ENCODE results near the gene BCAS1. TPM values are rescaled to one million over a fixed set of nuclear protein-coding genes. Genes with fewer than 3 reads are reported as not detected.

BCAS1 gene
- total RNA-seq, 1 donor, result 0.84 TPM

DNA sequence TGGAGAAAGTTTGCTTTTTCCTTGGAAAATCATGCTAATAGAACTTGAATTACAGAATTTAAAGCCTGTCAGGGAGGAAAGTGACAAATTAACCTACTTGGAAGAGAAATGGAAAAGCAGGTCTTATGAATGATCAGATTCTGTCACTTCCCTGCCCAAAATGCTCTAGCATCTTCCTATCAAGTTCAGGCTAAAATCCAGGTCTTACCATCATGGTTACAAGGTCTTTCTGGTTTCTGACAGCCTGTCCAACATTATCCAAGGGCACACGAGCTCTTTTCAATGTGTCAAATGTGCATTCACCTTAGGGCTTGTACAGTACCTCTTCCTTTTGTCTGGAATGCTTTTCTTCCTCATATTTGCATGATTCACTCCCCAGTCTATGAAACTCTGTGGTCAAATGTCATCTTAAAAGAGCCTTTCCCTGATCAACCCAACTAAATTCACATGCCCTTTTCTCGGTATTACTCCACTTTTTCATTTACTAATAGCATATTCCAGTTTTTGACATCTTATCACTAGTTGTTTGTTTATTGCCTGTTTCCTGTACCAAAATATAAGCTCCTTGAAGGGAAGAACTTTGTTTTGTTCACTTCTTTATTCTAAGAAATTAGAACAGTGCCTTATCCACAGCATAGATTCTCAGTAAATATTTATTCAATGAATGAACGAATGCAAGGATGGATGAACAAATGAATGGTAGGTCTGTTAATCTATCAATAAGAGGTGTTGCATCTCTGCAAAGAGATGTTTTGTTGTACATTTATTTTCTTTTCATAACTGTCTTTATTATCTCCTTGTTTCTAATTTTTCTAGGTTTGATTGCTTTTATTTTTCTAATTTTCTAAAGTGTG lies 139.5 kb downstream of the BCAS1 start:
- H3K9me3 ChIP-seq (ENCODE audit: low read depth, low read length), result no peaks in the 10 kb centered on the region
- H3K27me3 ChIP-seq (ENCODE audit: insufficient read depth, low read length), result no peaks in the 10 kb centered on the region
- peaks cover 65% of the 10 kb centered on the region for H3K4me1 ChIP-seq (ENCODE audit: insufficient read depth, low read length)
- H3K4me3 ChIP-seq (ENCODE audit: low read length), result no peak overlapping the region

- no peak overlapping the region for H3K4me3 ChIP-seq (ENCODE audit: low read length)
- no peaks in the 10 kb centered on the region for H3K9me3 ChIP-seq (ENCODE audit: low read depth, low read length)
- H3K4me1 ChIP-seq (ENCODE audit: insufficient read depth, low read length), result peaks cover 63% of the 10 kb centered on the region
- H3K27me3 ChIP-seq (ENCODE audit: insufficient read depth, low read length), result no peaks in the 10 kb centered on the region
Measured at GRCh38 chr20:53929974-53930650, 140.3 kb downstream of the BCAS1 start.

GRCh38 chr20:53929399-53929798 lies 141.0 kb downstream of the BCAS1 start:
- H3K4me3 ChIP-seq (ENCODE audit: low read length), result no peak overlapping the region
- peaks cover 63% of the 10 kb centered on the region for H3K4me1 ChIP-seq (ENCODE audit: insufficient read depth, low read length)
- H3K27me3 ChIP-seq (ENCODE audit: insufficient read depth, low read length), result no peaks in the 10 kb centered on the region
- H3K9me3 ChIP-seq (ENCODE audit: low read depth, low read length), result no peaks in the 10 kb centered on the region

GRCh38 chr20:53927990-53928389 lies 142.4 kb downstream of the BCAS1 start:
- H3K27me3 ChIP-seq (ENCODE audit: insufficient read depth, low read length), result no peaks in the 10 kb centered on the region
- no peaks in the 10 kb centered on the region for H3K9me3 ChIP-seq (ENCODE audit: low read depth, low read length)
- peaks cover 62% of the 10 kb centered on the region for H3K4me1 ChIP-seq (ENCODE audit: insufficient read depth, low read length)
- no peak overlapping the region for H3K4me3 ChIP-seq (ENCODE audit: low read length)

- Histone ChIP-seq H3K27me3 (ENCODE audit: insufficient read depth, low read length) (no peaks in the 10 kb centered on the region), H3K4me1 (ENCODE audit: insufficient read depth, low read length) (peaks cover 76% of the 10 kb centered on the region)
Measured at GRCh38 chr20:53926428-53927028, 143.9 kb downstream of the BCAS1 start.

DNA sequence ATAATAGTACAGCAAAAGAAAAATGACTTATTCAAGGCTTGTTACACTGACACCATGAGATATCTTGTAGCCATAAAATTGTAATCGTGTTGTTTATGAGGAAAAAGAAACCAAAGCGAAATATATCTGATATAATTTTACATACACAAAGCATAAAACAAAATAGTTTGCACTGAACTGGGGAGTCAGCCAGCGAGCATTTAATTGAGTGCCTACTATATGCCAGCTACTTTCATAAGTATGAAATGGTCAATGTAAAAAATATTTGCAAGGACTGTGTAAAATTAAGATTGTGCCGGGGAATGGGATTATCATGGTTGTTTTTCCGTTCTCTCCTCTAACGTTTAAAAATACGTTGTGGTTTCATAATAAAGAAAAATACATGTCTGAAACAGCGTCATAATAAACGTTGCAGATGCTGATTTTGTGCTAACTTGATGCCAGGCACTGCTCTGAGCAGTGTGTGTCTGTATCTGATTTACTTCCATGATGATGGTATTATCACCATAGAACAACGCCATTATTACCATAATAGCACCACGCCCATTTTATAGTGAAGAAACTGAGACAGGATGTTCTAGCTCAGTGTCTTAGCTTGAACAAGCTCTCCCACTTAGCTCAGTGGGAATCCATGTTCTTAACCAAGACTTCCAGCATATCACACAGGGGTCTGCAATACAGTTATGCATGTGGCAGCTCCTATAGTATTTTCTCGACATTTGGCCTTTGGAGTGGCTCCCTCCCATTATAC lies 144.6 kb downstream of the BCAS1 start:
- Histone ChIP-seq H3K4me1 (ENCODE audit: insufficient read depth, low read length) (peaks cover 83% of the 10 kb centered on the region), H3K9me3 (ENCODE audit: low read depth, low read length) (no peaks in the 10 kb centered on the region), H3K4me3 (ENCODE audit: low read length) (no peak overlapping the region), H3K27me3 (ENCODE audit: insufficient read depth, low read length) (no peaks in the 10 kb centered on the region)

More at GRCh38 chr20:53926428-53927028, 143.9 kb downstream of the BCAS1 start:
- no peaks in the 10 kb centered on the region for H3K9me3 ChIP-seq (ENCODE audit: low read depth, low read length)
- no peak overlapping the region for H3K4me3 ChIP-seq (ENCODE audit: low read length)

GRCh38 chr20:53923566-53924369 lies 146.6 kb downstream of the BCAS1 start:
- Histone ChIP-seq H3K27me3 (ENCODE audit: insufficient read depth, low read length) (no peaks in the 10 kb centered on the region), H3K9me3 (ENCODE audit: low read depth, low read length) (no peaks in the 10 kb centered on the region), H3K4me1 (ENCODE audit: insufficient read depth, low read length) (peaks cover 66% of the 10 kb centered on the region), H3K4me3 (ENCODE audit: low read length) (no peak overlapping the region)

GRCh38 chr20:53922901-53923314 lies 147.5 kb downstream of the BCAS1 start:
- Histone ChIP-seq H3K27me3 (ENCODE audit: insufficient read depth, low read length) (no peaks in the 10 kb centered on the region), H3K4me3 (ENCODE audit: low read length) (no peak overlapping the region), H3K4me1 (ENCODE audit: insufficient read depth, low read length) (peaks cover 68% of the 10 kb centered on the region), H3K9me3 (ENCODE audit: low read depth, low read length) (no peaks in the 10 kb centered on the region)

DNA sequence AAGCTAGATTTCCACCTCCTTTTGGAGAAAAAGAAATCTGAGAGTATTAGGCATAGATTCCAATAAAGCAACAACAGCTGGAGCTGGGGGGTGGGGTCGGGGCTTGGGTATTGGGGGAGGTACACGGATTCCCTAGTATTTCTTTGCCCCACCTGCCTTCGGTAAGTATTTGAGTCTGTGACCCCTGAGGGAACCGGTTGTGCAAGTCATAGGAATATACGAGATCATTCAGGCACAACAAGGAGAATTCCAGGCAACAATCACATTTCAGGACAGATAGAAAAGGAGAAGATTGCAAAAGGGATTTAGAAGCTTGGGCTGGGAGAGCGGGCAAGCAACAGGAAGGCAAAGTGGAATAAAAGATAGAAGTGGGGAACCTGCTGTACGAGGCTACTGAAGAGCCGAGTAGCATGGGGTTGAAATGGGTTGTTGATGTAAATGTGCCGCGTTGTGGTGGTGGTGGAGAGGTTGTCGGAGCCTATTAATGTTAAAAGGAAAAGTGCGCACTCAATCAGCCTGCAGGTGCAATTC lies 148.9 kb downstream of the BCAS1 start:
- no peak overlapping the region for H3K4me3 ChIP-seq (ENCODE audit: low read length)
- H3K4me1 ChIP-seq (ENCODE audit: insufficient read depth, low read length), result peaks cover 70% of the 10 kb centered on the region
- no peaks in the 10 kb centered on the region for H3K27me3 ChIP-seq (ENCODE audit: insufficient read depth, low read length)
- H3K9me3 ChIP-seq (ENCODE audit: low read depth, low read length), result no peaks in the 10 kb centered on the region

DNA sequence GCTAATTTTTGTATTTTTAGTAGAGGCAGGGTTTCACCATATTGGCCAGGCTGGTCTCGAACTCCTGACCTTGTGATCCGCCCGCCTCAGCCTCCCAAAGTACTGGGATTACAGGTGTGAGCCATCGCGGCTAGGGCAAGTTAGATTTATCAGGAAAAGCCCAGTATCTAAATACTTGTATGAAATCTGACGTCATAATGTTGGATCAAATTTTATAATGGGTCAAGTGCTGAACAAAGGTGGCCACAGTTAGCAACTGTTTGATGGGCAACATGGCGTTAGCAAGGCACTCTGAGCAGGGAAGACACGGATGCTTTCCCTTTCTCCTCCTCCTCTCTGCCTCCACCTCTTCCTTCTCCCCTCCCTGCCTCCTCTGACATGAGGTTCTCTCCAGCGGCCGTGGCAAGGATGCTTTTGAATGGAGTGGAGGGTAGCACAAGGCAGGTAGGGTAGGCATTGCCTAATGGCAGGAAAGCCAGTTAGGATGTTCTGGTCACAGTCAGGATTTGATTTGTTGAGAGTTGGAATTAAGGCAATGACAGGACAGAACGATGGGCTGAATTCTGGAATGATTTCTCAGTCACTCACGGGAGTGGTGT lies 149.6 kb downstream of the BCAS1 start:
- Histone ChIP-seq H3K9me3 (ENCODE audit: low read depth, low read length) (no peaks in the 10 kb centered on the region), H3K4me1 (ENCODE audit: insufficient read depth, low read length) (peaks cover 70% of the 10 kb centered on the region), H3K27me3 (ENCODE audit: insufficient read depth, low read length) (no peaks in the 10 kb centered on the region)

GRCh38 chr20:53919886-53920285 lies 150.5 kb downstream of the BCAS1 start:
- no peaks in the 10 kb centered on the region for H3K9me3 ChIP-seq (ENCODE audit: low read depth, low read length)
- no peak overlapping the region for H3K4me3 ChIP-seq (ENCODE audit: low read length)
- H3K27me3 ChIP-seq (ENCODE audit: insufficient read depth, low read length), result no peaks in the 10 kb centered on the region
- H3K4me1 ChIP-seq (ENCODE audit: insufficient read depth, low read length), result peaks cover 72% of the 10 kb centered on the region

More for the DNA sequence above, 149.6 kb downstream of the BCAS1 start:
- no peak overlapping the region for H3K4me3 ChIP-seq (ENCODE audit: low read length)

- Histone ChIP-seq H3K4me3 (ENCODE audit: low read length) (no peak overlapping the region), H3K9me3 (ENCODE audit: low read depth, low read length) (no peaks in the 10 kb centered on the region), H3K4me1 (ENCODE audit: insufficient read depth, low read length) (peaks cover 72% of the 10 kb centered on the region), H3K27me3 (ENCODE audit: insufficient read depth, low read length) (no peaks in the 10 kb centered on the region)
Measured at GRCh38 chr20:53918949-53919361, 151.4 kb downstream of the BCAS1 start.

DNA sequence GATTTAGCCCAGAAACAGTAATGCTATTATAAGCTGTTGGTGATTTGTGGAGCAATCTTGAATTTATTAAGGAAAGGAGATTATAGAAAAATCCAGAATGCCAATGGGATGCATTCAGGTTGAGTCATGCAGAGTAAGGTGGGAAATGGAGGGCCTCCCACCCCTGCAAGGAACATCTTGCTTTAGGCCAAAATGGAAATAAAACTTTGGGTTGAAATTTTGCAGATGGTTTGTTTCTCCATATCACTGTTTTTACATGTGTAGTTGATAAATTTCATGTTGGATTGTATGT lies 152.4 kb downstream of the BCAS1 start:
- no peaks in the 10 kb centered on the region for H3K27me3 ChIP-seq (ENCODE audit: insufficient read depth, low read length)
- H3K4me1 ChIP-seq (ENCODE audit: insufficient read depth, low read length), result peaks cover 68% of the 10 kb centered on the region
- no peaks in the 10 kb centered on the region for H3K9me3 ChIP-seq (ENCODE audit: low read depth, low read length)
- no peak overlapping the region for H3K4me3 ChIP-seq (ENCODE audit: low read length)
